H1 (cell line): ENCODE data around the gene DKK3. TPM values are rescaled to one million over a fixed set of nuclear protein-coding genes. Genes with fewer than 3 reads are reported as not detected.

Experiments used
- CTCF ChIA-PET: fragments of 300-600 bp; sonication (Branson Sonifier 250); formaldehyde crosslinking; loops from one replicate; lab custom pipeline; 2021; ENCODE audit not compliant: partially characterized antibody; lab: Charles Lee
- POLR2A ChIA-PET: fragments of 300-600 bp; sonication (Branson Sonifier 250); formaldehyde crosslinking; loops from one replicate; lab custom pipeline; 2021; ENCODE audit warnings: inconsistent platforms; ENCODE audit not compliant: partially characterized antibody; lab: Charles Lee
- DNase-seq, 2 experiments: peaks; one replicate each; pipeline versions ENCODE4 v3.0.0 to v3.0.0-alpha.2; 2010 to 2022; ENCODE audit warnings: low spot score in 2 of 2, low read depth in 1 of 2, mixed read lengths in 1 of 2
- FAIRE-seq: peaks from 2 replicates; lab custom pipeline; 2011; peaks lifted over from hg19 to GRCh38; lab: Jason Lieb, UNC
- H2AFZ ChIP-seq: 2 replicates; pipeline ENCODE4 v1.8.1; 2012; ENCODE audit warnings: low read length, inconsistent platforms
- H2AK5ac ChIP-seq: 2 replicates; pipeline ENCODE4 v1.6.1; 2013; ENCODE audit warnings: low read depth, low read length
- H2BK120ac ChIP-seq: replicated peaks from 2 replicates; pipeline ENCODE3; 2013; ENCODE audit warnings: low read depth, low read length, inconsistent platforms
- H2BK12ac ChIP-seq: 2 replicates; pipeline ENCODE4 v1.6.1; 2013; ENCODE audit warnings: low read depth, low read length
- H2BK15ac ChIP-seq: 2 replicates; pipeline ENCODE4 v1.6.1; 2013; ENCODE audit warnings: low read length
- H2BK20ac ChIP-seq: 2 replicates; pipeline ENCODE4 v1.6.1; 2013; ENCODE audit warnings: low read length
- H2BK5ac ChIP-seq: 2 replicates; pipeline ENCODE4 v1.6.1; 2013; ENCODE audit warnings: low read depth, low read length
- H3K14ac ChIP-seq: 2 replicates; pipeline ENCODE4 v1.6.1; 2013; ENCODE audit warnings: inconsistent platforms; ENCODE audit not compliant: insufficient read length
- H3K18ac ChIP-seq: 2 replicates; pipeline ENCODE4 v1.6.1; 2013; ENCODE audit warnings: low read length; ENCODE audit errors: extremely low read depth
- H3K23ac ChIP-seq: 2 replicates; pipeline ENCODE4 v1.6.1; 2013; ENCODE audit warnings: inconsistent platforms; ENCODE audit not compliant: insufficient read length
- H3K23me2 ChIP-seq: 2 replicates; pipeline ENCODE4 v1.6.1; 2013; ENCODE audit warnings: low read depth, low read length
- H3K27ac ChIP-seq: 2 replicates; pipeline ENCODE4 v1.6.1; 2011; ENCODE audit warnings: low read depth, low read length, inconsistent platforms
- H3K27me3 ChIP-seq, 4 experiments: replicated peaks in 1 of 4; 1 replicate in 1 of 4; 2 replicates in 3 of 4; pipeline versions ENCODE4 v1.6.1 to v1.8.1; 2011 to 2013; ENCODE audit warnings: low read length in 3 of 4, mild to moderate bottlenecking in 3 of 4, inconsistent platforms in 2 of 4, mixed read lengths in 2 of 4, moderate library complexity in 1 of 4; ENCODE audit not compliant: control insufficient read depth in 3 of 4, insufficient read depth in 3 of 4; ENCODE audit errors: extremely low read depth in 1 of 4
- H3K36me3 ChIP-seq, 4 experiments: 2 replicates each; pipeline versions ENCODE4 v1.6.1 to v1.8.1; 2011 to 2013; ENCODE audit warnings: mild to moderate bottlenecking in 4 of 4, low read length in 3 of 4, moderate library complexity in 2 of 4, control low read depth in 1 of 4, inconsistent platforms in 1 of 4; ENCODE audit not compliant: insufficient read depth in 4 of 4, control insufficient read depth in 2 of 4
- H3K4ac ChIP-seq: replicated peaks from 2 replicates; pipeline ENCODE3; 2013; ENCODE audit warnings: low read length, low read depth, mixed read lengths, inconsistent platforms; ENCODE audit not compliant: insufficient read length
- H3K4me1 ChIP-seq, 4 experiments: replicated peaks in 1 of 4; 1 replicate in 1 of 4; 2 replicates in 3 of 4; pipeline versions ENCODE4 v1.6.1 to v1.8.1; 2011 to 2013; ENCODE audit warnings: low read length in 3 of 4, inconsistent platforms in 2 of 4, mixed read lengths in 1 of 4; ENCODE audit not compliant: insufficient read depth in 4 of 4, control insufficient read depth in 3 of 4
- H3K4me2 ChIP-seq, 2 experiments: 2 replicates each; pipeline versions ENCODE4 v1.6.1 to v1.8.1; 2011 to 2013; ENCODE audit warnings: low read depth in 2 of 2, low read length in 2 of 2, control low read depth in 1 of 2, inconsistent platforms in 1 of 2, mild to moderate bottlenecking in 1 of 2; ENCODE audit not compliant: insufficient read depth in 1 of 2
- H3K4me3 ChIP-seq, 4 experiments: fragments of 200-600, 300-600 bp in 1 of 4; sonication (generic), shearing (Covaris generic), sonication (Bioruptor Twin) in 1 of 4; 2 replicates each; pipeline versions ENCODE4 v1.5.1 to v1.8.1; 2011 to 2016; ENCODE audit warnings: low read length in 4 of 4, low read depth in 3 of 4, control low read depth in 2 of 4, inconsistent platforms in 2 of 4, mild to moderate bottlenecking in 2 of 4, mixed read lengths in 1 of 4, moderate library complexity in 1 of 4; ENCODE audit not compliant: insufficient read depth in 2 of 4; ENCODE audit errors: extremely low read depth in 1 of 4
- H3K56ac ChIP-seq: replicated peaks from 2 replicates; pipeline ENCODE3; 2013; ENCODE audit warnings: low read depth, mild to moderate bottlenecking, mixed read lengths, low read length, inconsistent platforms; ENCODE audit not compliant: insufficient read length
- H3K79me1 ChIP-seq: 2 replicates; pipeline ENCODE4 v1.6.1; 2013; ENCODE audit warnings: low read depth, low read length, control low read depth
- H3K79me2 ChIP-seq, 2 experiments: 2 replicates each; pipeline versions ENCODE4 v1.6.1 to v1.8.1; 2012 to 2013; ENCODE audit warnings: low read length in 2 of 2, mild to moderate bottlenecking in 2 of 2, inconsistent platforms in 1 of 2; ENCODE audit not compliant: insufficient read depth in 2 of 2, control insufficient read depth in 1 of 2
- H3K9ac ChIP-seq, 4 experiments: replicated peaks in 1 of 4; 1 replicate in 1 of 4; 2 replicates in 3 of 4; pipeline versions ENCODE4 v1.6.1 to v1.8.1; 2011 to 2013; ENCODE audit warnings: low read depth in 3 of 4, low read length in 3 of 4, control low read depth in 2 of 4, mild to moderate bottlenecking in 2 of 4, moderate library complexity in 2 of 4, inconsistent platforms in 1 of 4; ENCODE audit errors: extremely low read depth in 1 of 4
- H3K9me3 ChIP-seq, 2 experiments: 2 replicates each; pipeline versions ENCODE4 v1.6.1 to v1.8.1; 2012 to 2013; ENCODE audit warnings: mild to moderate bottlenecking in 2 of 2, moderate library complexity in 2 of 2, control low read depth in 1 of 2, inconsistent platforms in 1 of 2, low read depth in 1 of 2, low read length in 1 of 2, mixed read lengths in 1 of 2; ENCODE audit not compliant: insufficient read depth in 2 of 2
- H4K20me1 ChIP-seq, 2 experiments: replicated peaks in 1 of 2; 2 replicates each; pipeline versions ENCODE3 to v1.8.1; 2011 to 2013; ENCODE audit warnings: inconsistent platforms in 2 of 2, low read length in 2 of 2, mild to moderate bottlenecking in 1 of 2; ENCODE audit not compliant: insufficient read depth in 2 of 2, control insufficient read depth in 1 of 2
- H4K5ac ChIP-seq: 2 replicates; pipeline ENCODE4 v1.6.1; 2013; ENCODE audit warnings: low read length, low read depth, mixed read lengths, inconsistent platforms; ENCODE audit not compliant: insufficient read length
- H4K8ac ChIP-seq: 2 replicates; pipeline ENCODE4 v1.8.0; 2013; ENCODE audit warnings: mild to moderate bottlenecking, moderate library complexity, low read length, inconsistent platforms; ENCODE audit not compliant: insufficient read depth; ENCODE audit errors: extremely low read depth
- H4K91ac ChIP-seq: replicated peaks from 2 replicates; pipeline ENCODE3; 2013; ENCODE audit warnings: low read length, mixed read lengths, inconsistent platforms; ENCODE audit not compliant: insufficient read length
- CTCF ChIP-seq, 3 experiments: IDR thresholded peaks; 1 replicate in 2 of 3; 2 replicates in 1 of 3; pipeline versions ENCODE4 v1.5.1 to v1.6.1; 2011; ENCODE audit warnings: low read length in 3 of 3, mild to moderate bottlenecking in 3 of 3, inconsistent platforms in 2 of 3, low read depth in 1 of 3, moderate library complexity in 1 of 3; ENCODE audit not compliant: insufficient read depth in 1 of 3; ENCODE audit errors: control extremely low read depth in 1 of 3
- EGR1 ChIP-seq: IDR thresholded peaks from 2 replicates; pipeline ENCODE4 v1.6.1; 2011; ENCODE audit warnings: low read depth, low read length, borderline replicate concordance
- GABPA ChIP-seq: IDR thresholded peaks from 2 replicates; pipeline ENCODE4 v1.6.1; 2011; ENCODE audit warnings: mild to moderate bottlenecking, low read length, moderate library complexity, borderline replicate concordance; ENCODE audit not compliant: insufficient read depth
- JUN ChIP-seq: IDR thresholded peaks from 2 replicates; pipeline ENCODE4 v1.6.1; 2011; ENCODE audit warnings: low read depth, mild to moderate bottlenecking, improper control_type of control experiment, low read length
- NANOG ChIP-seq: IDR thresholded peaks from 2 replicates; pipeline ENCODE4 v1.6.1; 2011; ENCODE audit warnings: low read length, low read depth, mild to moderate bottlenecking, inconsistent platforms; ENCODE audit not compliant: insufficient read depth, poor library complexity, severe bottlenecking
- RBBP5 ChIP-seq: IDR thresholded peaks from 2 replicates; pipeline ENCODE4 v1.7.1; 2012; ENCODE audit warnings: low read depth, mild to moderate bottlenecking, inconsistent platforms, low read length, moderate library complexity, borderline replicate concordance
- SAP30 ChIP-seq: fragments of 300-600 bp; sonication (generic); IDR thresholded peaks from 2 replicates; pipeline ENCODE4 v1.7.1; 2012; ENCODE audit warnings: low read length, moderate library complexity, mild to moderate bottlenecking, inconsistent platforms; ENCODE audit not compliant: insufficient read depth, insufficient replicate concordance
- SIN3A ChIP-seq, 2 experiments: IDR thresholded peaks in 1 of 2; conservative IDR thresholded peaks in 1 of 2; 2 replicates each; pipeline ENCODE4 v1.6.1; 2011 to 2012; ENCODE audit warnings: low read length in 2 of 2, improper control_type of control experiment in 1 of 2, low read depth in 1 of 2, mild to moderate bottlenecking in 1 of 2
- SP1 ChIP-seq: IDR thresholded peaks from 2 replicates; pipeline ENCODE4 v1.6.1; 2011; ENCODE audit warnings: low read depth, low read length
- SRF ChIP-seq: IDR thresholded peaks from 2 replicates; pipeline ENCODE4 v1.6.1; 2011; ENCODE audit warnings: mild to moderate bottlenecking, low read depth, low read length, moderate library complexity
- TEAD4 ChIP-seq: IDR thresholded peaks from 2 replicates; pipeline ENCODE4 v1.6.1; 2012; ENCODE audit warnings: low read depth, low read length, inconsistent platforms, mixed read lengths
- WGBS, 2 experiments: shearing (Covaris generic) in 1 of 2; methylation state at CpG; one replicate each; pipeline versions ENCODE4 v1.1.6 to v1.1.7; 2013 to 2015; ENCODE audit warnings: low lambda C conversion rate in 2 of 2, mixed read lengths in 2 of 2, inconsistent platforms in 1 of 2, low coverage in 1 of 2, missing lambda C conversion rate in 1 of 2; ENCODE audit not compliant: insufficient replicate concordance in 2 of 2, insufficient coverage in 1 of 2, insufficient read length in 1 of 2; ENCODE audit errors: extremely low coverage in 1 of 2, missing lambda C conversion rate in 1 of 2; 5-methylcytosine and 5-hydroxymethylcytosine counted together
- polyA plus RNA-seq, 7 experiments: library from polyadenylated mRNA; depleted of rRNA in 3 of 7; stranded (reverse) in 5 of 7; unstranded in 2 of 7; fragments of >200 nt in 5 of 7; fragments of 200-250 nt in 2 of 7; gene quantifications; 1 replicate in 5 of 7; 2 replicates in 1 of 7; 4 replicates in 1 of 7; pipeline versions ENCODE4 v1.2.1 to v1.2.3, GENCODE V29; 2011 to 2013; ENCODE audit warnings: missing spikeins in 2 of 7, mixed read lengths in 2 of 7
- total RNA-seq: library from RNA; stranded (reverse); fragmentation: NEBNext Ultra II Directional; extraction: Animal tissue kit (Norgen Biotek cat#: 25700); gene quantifications from 2 replicates; pipeline ENCODE4 v1.2.1, GENCODE V29; 2021

The DKK3 gene
- total and polyA plus RNA-seq, 2 of the 8 experiments (the other 6 are each of a cell fraction or from before 2014, with no cell fraction given): 30.0 to 40.1 TPM

- Histone ChIP-seq H3K79me1 (no peaks in the 10 kb centered on the region), H2BK15ac (no peak overlapping the region), H2BK20ac (no peak overlapping the region), H3K27me3 (no peaks in the 10 kb centered on the region), H3K18ac (no peak overlapping the region), H2AFZ (no peak overlapping the region), H3K9me3 (no peaks in the 10 kb centered on the region), H4K20me1 (no peaks in the 10 kb centered on the region), H4K91ac (no peak overlapping the region), H3K14ac (no peak overlapping the region), H3K9ac (no peak overlapping the region), H3K27ac (no peak overlapping the region), H4K5ac (no peak overlapping the region), H2BK12ac (no peak overlapping the region), H3K79me2 (no peaks in the 10 kb centered on the region), H2AK5ac (no peak overlapping the region), H2BK5ac (no peak overlapping the region), H3K4me1 (no peaks in the 10 kb centered on the region), H4K8ac (no peak overlapping the region), H3K23ac (no peak overlapping the region), H3K4me3 (no peak overlapping the region), H3K56ac (no peak overlapping the region), H3K4me2 (no peak overlapping the region), H3K36me3 (peaks cover 2 to 6% (median 5%) of the 10 kb centered on the region in 4 experiments; a peak in 5 of 8 replicates), H2BK120ac (no peak overlapping the region), H3K23me2 (no peaks in the 10 kb centered on the region), H3K4ac (no peak overlapping the region)
- DNase-seq: no peak
- ChIA-PET CTCF (interaction anchor here (0.6 to 1.9 kb wide), 7 partner anchors 9 to 1083 kb away, joined by 3 to 8 read pairs (median 3); no protein-coding TSS in a partner anchor), POLR2A (no interaction called here)
- 90% methylated on average over 6 of the region's 6 CpGs; no CpG with 5 or more reads in 1 of the 2 experiments for WGBS, 2 experiments
- FAIRE-seq: no peak
- TF ChIP-seq EGR1 (no peak), SP1 (no peak), NANOG (no peak), TEAD4 (no peak), CTCF (IDR thresholded peaks at IDR 0.05; ENCODE audit: control extremely low read depth in 1 of 3, insufficient read depth in 1 of 3, low read depth in 1 of 3, low read length in 3 of 3) (no peak), SAP30 (no peak), GABPA (no peak), SIN3A (conservative IDR thresholded peaks at IDR 0.05 in 1 of 2, IDR thresholded peaks at IDR 0.05 in 1 of 2; ENCODE audit: low read depth in 1 of 2, low read length in 2 of 2) (no peak), JUN (no peak), SRF (no peak), RBBP5 (no peak)
These were observed 12.8 kb downstream of the DKK3 start for GRCh38 chr11:11995601-11996000.
